ENCODE measurements around the gene TACC2.

The TACC2 gene

DNA sequence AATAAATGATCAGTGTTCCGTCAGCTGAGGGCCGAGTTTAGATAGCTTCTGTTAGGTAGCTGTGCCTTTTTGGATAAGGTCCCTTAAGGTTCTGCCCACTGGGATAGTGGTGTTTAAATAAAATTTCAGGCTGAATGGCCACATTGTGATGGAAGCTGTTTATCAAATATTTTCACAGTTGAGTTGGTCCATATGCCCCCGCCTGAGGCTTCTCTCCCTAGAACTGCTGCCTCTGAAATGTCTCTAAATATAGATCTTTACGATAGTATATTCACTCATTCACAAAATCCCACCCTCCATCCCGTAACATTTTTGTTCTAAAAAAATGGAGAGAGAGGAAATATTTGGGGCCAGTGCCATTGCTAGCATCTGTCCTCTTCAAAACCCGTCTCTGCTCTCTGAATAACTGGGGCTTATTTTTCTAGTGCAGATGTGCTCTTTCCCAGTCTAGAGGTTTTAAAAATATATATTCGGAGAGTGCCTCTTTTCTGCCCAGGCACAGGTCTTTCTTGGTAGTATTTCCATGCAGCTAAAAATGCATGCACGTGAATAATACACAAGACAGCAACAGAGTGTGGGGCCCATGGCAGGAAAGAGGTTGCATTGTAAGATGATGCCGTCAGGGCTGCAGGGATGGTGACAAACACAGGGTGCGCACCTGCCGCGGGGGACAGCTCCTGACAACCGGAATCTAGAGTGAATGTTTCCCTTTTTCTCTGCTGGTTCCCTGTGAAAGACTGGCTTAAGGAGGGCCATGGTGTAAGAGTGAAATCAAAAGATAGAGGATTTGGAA lies 176.7 kb downstream of the TACC2 start:
- no peaks in the 10 kb centered on the region for H3K79me2 ChIP-seq (ENCODE audit: insufficient read depth, low read length)
- H3K27me3 ChIP-seq (ENCODE audit: insufficient read depth, low read length), result no peaks in the 10 kb centered on the region
- TF ChIP-seq, protein P1, sequence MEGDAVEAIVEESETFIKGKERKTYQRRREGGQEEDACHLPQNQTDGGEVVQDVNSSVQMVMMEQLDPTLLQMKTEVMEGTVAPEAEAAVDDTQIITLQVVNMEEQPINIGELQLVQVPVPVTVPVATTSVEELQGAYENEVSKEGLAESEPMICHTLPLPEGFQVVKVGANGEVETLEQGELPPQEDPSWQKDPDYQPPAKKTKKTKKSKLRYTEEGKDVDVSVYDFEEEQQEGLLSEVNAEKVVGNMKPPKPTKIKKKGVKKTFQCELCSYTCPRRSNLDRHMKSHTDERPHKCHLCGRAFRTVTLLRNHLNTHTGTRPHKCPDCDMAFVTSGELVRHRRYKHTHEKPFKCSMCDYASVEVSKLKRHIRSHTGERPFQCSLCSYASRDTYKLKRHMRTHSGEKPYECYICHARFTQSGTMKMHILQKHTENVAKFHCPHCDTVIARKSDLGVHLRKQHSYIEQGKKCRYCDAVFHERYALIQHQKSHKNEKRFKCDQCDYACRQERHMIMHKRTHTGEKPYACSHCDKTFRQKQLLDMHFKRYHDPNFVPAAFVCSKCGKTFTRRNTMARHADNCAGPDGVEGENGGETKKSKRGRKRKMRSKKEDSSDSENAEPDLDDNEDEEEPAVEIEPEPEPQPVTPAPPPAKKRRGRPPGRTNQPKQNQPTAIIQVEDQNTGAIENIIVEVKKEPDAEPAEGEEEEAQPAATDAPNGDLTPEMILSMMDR (IDR thresholded peaks at IDR 0.05; ENCODE audit: low read length), result no peak
- no peak for TF ChIP-seq EZH2 (IDR thresholded peaks at IDR 0.05; ENCODE audit: borderline replicate concordance, low read length)
- H4K20me1 ChIP-seq (ENCODE audit: insufficient read depth, low read length), result no peaks in the 10 kb centered on the region
- H3K9ac ChIP-seq (ENCODE audit: low read length), result no peak overlapping the region
- H3K36me3 ChIP-seq (ENCODE audit: insufficient read depth, low read length), result no peaks in the 10 kb centered on the region
- no peaks in the 10 kb centered on the region for H3F3A ChIP-seq (ENCODE audit: insufficient read depth, low read length)
- H3K4me2 ChIP-seq (ENCODE audit: low read length), result no peak overlapping the region
- H3K4me3 ChIP-seq (ENCODE audit: low read depth, low read length, poor library complexity, severe bottlenecking), result no peak overlapping the region
- no peaks in the 10 kb centered on the region for H3K9me2 ChIP-seq (ENCODE audit: low read depth, low read length)
- no peak overlapping the region for H3K27ac ChIP-seq (ENCODE audit: low read depth, low read length, poor library complexity, severe bottlenecking)
- H3K9me3 ChIP-seq (ENCODE audit: low read length), result no peaks in the 10 kb centered on the region
- H2AFZ ChIP-seq (ENCODE audit: low read length), result no peak overlapping the region
- H3K4me1 ChIP-seq (ENCODE audit: insufficient read depth, low read length, severe bottlenecking), result no peaks in the 10 kb centered on the region

DNA sequence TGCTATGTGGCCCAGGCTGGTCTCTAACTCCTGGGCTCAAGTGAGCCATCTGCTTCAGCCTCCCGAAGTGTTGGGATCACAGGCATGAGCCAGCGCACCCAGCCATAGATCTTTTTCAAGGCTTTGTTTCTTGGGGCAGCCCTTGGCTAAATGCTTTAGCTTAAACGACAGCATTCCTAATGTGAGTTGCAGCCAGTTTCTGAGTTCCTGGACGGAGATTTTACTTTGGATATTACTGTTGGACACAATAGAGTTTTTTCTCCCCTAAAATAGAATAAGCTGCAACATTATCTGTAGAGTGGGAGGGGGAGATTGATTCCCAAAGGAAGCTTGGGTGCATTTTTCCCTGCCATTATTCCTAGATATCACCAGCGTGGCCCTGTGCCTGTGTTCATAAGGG lies 179.1 kb downstream of the TACC2 start:
- Histone ChIP-seq H3K27me3 (ENCODE audit: insufficient read depth, low read length) (no peaks in the 10 kb centered on the region), H3K4me1 (ENCODE audit: insufficient read depth, low read length, severe bottlenecking) (no peaks in the 10 kb centered on the region), H3K9ac (ENCODE audit: low read length) (no peak overlapping the region), H3K9me3 (ENCODE audit: low read length) (no peaks in the 10 kb centered on the region), H3K4me3 (ENCODE audit: low read depth, low read length, poor library complexity, severe bottlenecking) (no peak overlapping the region), H4K20me1 (ENCODE audit: insufficient read depth, low read length) (no peaks in the 10 kb centered on the region), H3K27ac (ENCODE audit: low read depth, low read length, poor library complexity, severe bottlenecking) (no peak overlapping the region), H3K79me2 (ENCODE audit: insufficient read depth, low read length) (no peaks in the 10 kb centered on the region), H3K9me2 (ENCODE audit: low read depth, low read length) (no peaks in the 10 kb centered on the region), H3K36me3 (ENCODE audit: insufficient read depth, low read length) (no peaks in the 10 kb centered on the region), H3K4me2 (ENCODE audit: low read length) (no peak overlapping the region), H2AFZ (ENCODE audit: low read length) (no peak overlapping the region), H3F3A (ENCODE audit: insufficient read depth, low read length) (no peaks in the 10 kb centered on the region)
- TF ChIP-seq, protein P1 (IDR thresholded peaks at IDR 0.05; ENCODE audit: low read length), result no peak
- no peak for TF ChIP-seq EZH2 (IDR thresholded peaks at IDR 0.05; ENCODE audit: borderline replicate concordance, low read length)

DNA sequence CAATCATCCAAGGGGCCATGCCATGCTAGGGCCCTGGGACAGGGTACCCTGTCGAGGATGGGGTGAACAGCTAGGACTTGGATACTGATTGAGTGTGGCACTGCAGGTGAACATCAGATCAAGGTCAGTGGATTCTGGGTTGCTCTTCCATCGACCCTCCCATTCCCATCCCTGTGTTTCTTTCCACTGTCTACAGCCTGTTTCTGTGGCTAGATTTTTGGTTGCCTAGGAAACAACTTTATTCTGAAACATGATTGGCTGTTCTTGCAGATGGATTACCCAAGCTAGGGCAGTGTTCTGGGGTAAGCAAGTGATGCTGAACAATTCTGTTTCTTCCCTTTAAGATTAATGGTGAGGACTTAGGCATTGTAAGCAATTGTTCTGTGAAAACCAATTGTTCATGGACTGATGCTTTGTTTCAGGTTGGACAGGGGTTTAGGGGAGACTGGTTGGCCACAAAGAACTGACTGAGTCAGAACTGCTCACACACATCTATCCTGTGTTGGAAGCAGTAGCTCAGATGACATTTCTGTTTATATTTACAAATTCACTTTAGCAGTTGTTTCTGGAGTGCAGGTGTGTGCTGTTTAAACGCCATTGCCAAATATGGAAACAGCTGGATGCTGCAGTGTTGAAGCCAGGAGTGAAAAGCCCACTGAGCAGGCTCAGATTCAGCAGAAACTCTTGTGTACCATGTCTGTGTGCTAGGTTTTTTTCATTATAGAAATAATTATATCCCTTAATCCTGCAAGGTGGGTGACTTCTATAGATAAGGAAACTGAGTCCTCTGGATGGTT lies 179.8 kb downstream of the TACC2 start:
- Histone ChIP-seq H3K9ac (ENCODE audit: low read length) (no peak overlapping the region), H3F3A (ENCODE audit: insufficient read depth, low read length) (no peaks in the 10 kb centered on the region), H3K79me2 (ENCODE audit: insufficient read depth, low read length) (no peaks in the 10 kb centered on the region), H4K20me1 (ENCODE audit: insufficient read depth, low read length) (no peaks in the 10 kb centered on the region), H3K9me3 (ENCODE audit: low read length) (no peaks in the 10 kb centered on the region), H3K4me1 (ENCODE audit: insufficient read depth, low read length, severe bottlenecking) (no peaks in the 10 kb centered on the region), H2AFZ (ENCODE audit: low read length) (no peak overlapping the region), H3K27ac (ENCODE audit: low read depth, low read length, poor library complexity, severe bottlenecking) (no peak overlapping the region), H3K4me3 (ENCODE audit: low read depth, low read length, poor library complexity, severe bottlenecking) (no peak overlapping the region), H3K4me2 (ENCODE audit: low read length) (no peak overlapping the region), H3K36me3 (ENCODE audit: insufficient read depth, low read length) (no peaks in the 10 kb centered on the region), H3K27me3 (ENCODE audit: insufficient read depth, low read length) (no peaks in the 10 kb centered on the region), H3K9me2 (ENCODE audit: low read depth, low read length) (no peaks in the 10 kb centered on the region)
- TF ChIP-seq, protein P1 (IDR thresholded peaks at IDR 0.05; ENCODE audit: low read length), result no peak
- TF ChIP-seq EZH2 (IDR thresholded peaks at IDR 0.05; ENCODE audit: borderline replicate concordance, low read length), result no peak
